ENCODE data around the gene SLC35G1.

SLC35G1 gene

GRCh38 chr10:93940881-93941280 is 47.1 kb downstream of the SLC35G1 start:
- no peak overlapping the region for H3K4ac ChIP-seq (ENCODE audit: low read length)
- no peak overlapping the region for H3K4me2 ChIP-seq (ENCODE audit: insufficient read depth, low read length, poor library complexity, severe bottlenecking)
- no peak overlapping the region for H3K4me3 ChIP-seq (ENCODE audit: low read length in 2 of 2)
- H3K36me3 ChIP-seq (replicated peaks in 1 of 2; ENCODE audit: control insufficient read depth in 2 of 2, insufficient read depth in 2 of 2, low read length in 2 of 2), result no peaks in the 10 kb centered on the region
- no peak overlapping the region for H3K14ac ChIP-seq (ENCODE audit: low read length)
- no peak overlapping the region for H2BK15ac ChIP-seq (ENCODE audit: low read length)
- no peaks in the 10 kb centered on the region for H3K79me1 ChIP-seq (ENCODE audit: low read depth, low read length)
- no peak overlapping the region for H3K27ac ChIP-seq (replicated peaks; ENCODE audit: low read length)
- no peak for DNase-seq (ENCODE audit: low spot score)
- H2BK120ac ChIP-seq (ENCODE audit: low read depth, low read length), result no peak overlapping the region
- H4K8ac ChIP-seq (ENCODE audit: low read depth, low read length), result no peak overlapping the region
- no peaks in the 10 kb centered on the region for H3K27me3 ChIP-seq (ENCODE audit: control insufficient read depth in 3 of 3, insufficient read depth in 3 of 3, low read depth in 1 of 3, low read length in 3 of 3)
- no peak overlapping the region for H2BK12ac ChIP-seq (ENCODE audit: low read length)
- no peak overlapping the region for H2AFZ ChIP-seq (ENCODE audit: low read length)
- no peak overlapping the region for H3K18ac ChIP-seq (ENCODE audit: low read length)
- H3K4me1 ChIP-seq (ENCODE audit: control insufficient read depth in 2 of 2, insufficient read depth in 1 of 2, low read depth in 1 of 2, low read length in 2 of 2), result no peaks in the 10 kb centered on the region
- no peak overlapping the region for H3K9ac ChIP-seq (ENCODE audit: low read depth, low read length, poor library complexity)
- H2AK5ac ChIP-seq (ENCODE audit: low read depth, low read length), result no peak overlapping the region
- no peaks in the 10 kb centered on the region for H3K9me3 ChIP-seq (replicated peaks in 1 of 2; ENCODE audit: control insufficient read depth in 2 of 2, insufficient read depth in 1 of 2, low read depth in 1 of 2, low read length in 2 of 2)
- H3K23ac ChIP-seq (ENCODE audit: low read depth, low read length, poor library complexity), result no peak overlapping the region
- no peak overlapping the region for H2BK5ac ChIP-seq (ENCODE audit: low read length)
- WGBS, 2 donors (ENCODE audit: extremely low coverage in 2 of 2, insufficient read length in 2 of 2, insufficient replicate concordance in 1 of 2), result no CpG with 5 or more reads among the region's 6 CpGs
- no peak overlapping the region for H4K91ac ChIP-seq (ENCODE audit: low read depth, low read length, poor library complexity)

- Histone ChIP-seq H3K4me3 (ENCODE audit: low read length in 2 of 2) (no peak overlapping the region), H4K8ac (ENCODE audit: low read depth, low read length) (no peak overlapping the region), H3K36me3 (replicated peaks in 1 of 2; ENCODE audit: control insufficient read depth in 2 of 2, insufficient read depth in 2 of 2, low read length in 2 of 2) (no peaks in the 10 kb centered on the region), H2BK15ac (ENCODE audit: low read length) (no peak overlapping the region), H2BK12ac (ENCODE audit: low read length) (no peak overlapping the region), H3K14ac (ENCODE audit: low read length) (no peak overlapping the region), H3K23ac (ENCODE audit: low read depth, low read length, poor library complexity) (no peak overlapping the region), H2BK5ac (ENCODE audit: low read length) (no peak overlapping the region), H3K4ac (ENCODE audit: low read length) (no peak overlapping the region), H3K27me3 (ENCODE audit: control insufficient read depth in 3 of 3, insufficient read depth in 3 of 3, low read depth in 1 of 3, low read length in 3 of 3) (no peaks in the 10 kb centered on the region), H3K4me1 (ENCODE audit: control insufficient read depth in 2 of 2, insufficient read depth in 1 of 2, low read depth in 1 of 2, low read length in 2 of 2) (no peaks in the 10 kb centered on the region), H2BK120ac (ENCODE audit: low read depth, low read length) (no peak overlapping the region), H4K91ac (ENCODE audit: low read depth, low read length, poor library complexity) (no peak overlapping the region), H3K27ac (replicated peaks; ENCODE audit: low read length) (no peak overlapping the region), H2AK5ac (ENCODE audit: low read depth, low read length) (no peak overlapping the region), H2AFZ (ENCODE audit: low read length) (no peak overlapping the region), H3K9ac (ENCODE audit: low read depth, low read length, poor library complexity) (no peak overlapping the region), H3K79me1 (ENCODE audit: low read depth, low read length) (no peaks in the 10 kb centered on the region), H3K18ac (ENCODE audit: low read length) (no peak overlapping the region), H3K4me2 (ENCODE audit: insufficient read depth, low read length, poor library complexity, severe bottlenecking) (no peak overlapping the region), H3K9me3 (replicated peaks in 1 of 2; ENCODE audit: control insufficient read depth in 2 of 2, insufficient read depth in 1 of 2, low read depth in 1 of 2, low read length in 2 of 2) (no peaks in the 10 kb centered on the region)
- WGBS, 2 donors (ENCODE audit: extremely low coverage in 2 of 2, insufficient read length in 2 of 2, insufficient replicate concordance in 1 of 2), result no CpG with 5 or more reads among the region's 7 CpGs
- DNase-seq (ENCODE audit: low spot score), result no peak
Measured at GRCh38 chr10:93941606-93942005, 47.8 kb downstream of the SLC35G1 start.

GRCh38 chr10:93945819-93946218 is 52.0 kb downstream of the SLC35G1 start:
- Histone ChIP-seq H2BK5ac (ENCODE audit: low read length) (no peak overlapping the region), H4K8ac (ENCODE audit: low read depth, low read length) (no peak overlapping the region), H2AK5ac (ENCODE audit: low read depth, low read length) (no peak overlapping the region), H3K27ac (replicated peaks; ENCODE audit: low read length) (no peak overlapping the region), H3K4me3 (ENCODE audit: low read length in 2 of 2) (no peak overlapping the region), H4K91ac (ENCODE audit: low read depth, low read length, poor library complexity) (no peak overlapping the region), H3K4me2 (ENCODE audit: insufficient read depth, low read length, poor library complexity, severe bottlenecking) (no peak overlapping the region), H3K79me1 (ENCODE audit: low read depth, low read length) (no peaks in the 10 kb centered on the region), H3K36me3 (replicated peaks in 1 of 2; ENCODE audit: control insufficient read depth in 2 of 2, insufficient read depth in 2 of 2, low read length in 2 of 2) (no peaks in the 10 kb centered on the region), H3K4ac (ENCODE audit: low read length) (no peak overlapping the region), H3K4me1 (ENCODE audit: control insufficient read depth in 2 of 2, insufficient read depth in 1 of 2, low read depth in 1 of 2, low read length in 2 of 2) (peaks cover 0 to 6% of the 10 kb centered on the region in 2 donors), H3K9ac (ENCODE audit: low read depth, low read length, poor library complexity) (no peak overlapping the region), H3K14ac (ENCODE audit: low read length) (no peak overlapping the region), H2AFZ (ENCODE audit: low read length) (no peak overlapping the region), H2BK15ac (ENCODE audit: low read length) (no peak overlapping the region), H3K9me3 (replicated peaks in 1 of 2; ENCODE audit: control insufficient read depth in 2 of 2, insufficient read depth in 1 of 2, low read depth in 1 of 2, low read length in 2 of 2) (no peaks in the 10 kb centered on the region), H2BK120ac (ENCODE audit: low read depth, low read length) (no peak overlapping the region), H3K27me3 (ENCODE audit: control insufficient read depth in 3 of 3, insufficient read depth in 3 of 3, low read depth in 1 of 3, low read length in 3 of 3) (no peaks in the 10 kb centered on the region), H3K23ac (ENCODE audit: low read depth, low read length, poor library complexity) (no peak overlapping the region), H2BK12ac (ENCODE audit: low read length) (no peak overlapping the region), H3K18ac (ENCODE audit: low read length) (no peak overlapping the region)
- WGBS, 2 donors (ENCODE audit: extremely low coverage in 2 of 2, insufficient read length in 2 of 2, insufficient replicate concordance in 1 of 2), result no CpG with 5 or more reads among the region's 4 CpGs
- DNase-seq (ENCODE audit: low spot score), result no peak

- Histone ChIP-seq H2AFZ (ENCODE audit: low read length) (peak overlapping the region; percentile 63), H2BK5ac (ENCODE audit: low read length) (no peak overlapping the region), H4K8ac (ENCODE audit: low read depth, low read length) (no peak overlapping the region), H2AK5ac (ENCODE audit: low read depth, low read length) (no peak overlapping the region), H2BK12ac (ENCODE audit: low read length) (no peak overlapping the region), H3K27me3 (ENCODE audit: control insufficient read depth in 3 of 3, insufficient read depth in 3 of 3, low read depth in 1 of 3, low read length in 3 of 3) (no peaks in the 10 kb centered on the region), H3K14ac (ENCODE audit: low read length) (no peak overlapping the region), H3K36me3 (replicated peaks in 1 of 2; ENCODE audit: control insufficient read depth in 2 of 2, insufficient read depth in 2 of 2, low read length in 2 of 2) (no peaks in the 10 kb centered on the region), H3K4ac (ENCODE audit: low read length) (no peak overlapping the region), H2BK120ac (ENCODE audit: low read depth, low read length) (no peak overlapping the region), H3K9me3 (replicated peaks in 1 of 2; ENCODE audit: control insufficient read depth in 2 of 2, insufficient read depth in 1 of 2, low read depth in 1 of 2, low read length in 2 of 2) (no peaks in the 10 kb centered on the region), H3K4me3 (ENCODE audit: low read length in 2 of 2) (no peak overlapping the region), H3K79me1 (ENCODE audit: low read depth, low read length) (no peaks in the 10 kb centered on the region), H3K9ac (ENCODE audit: low read depth, low read length, poor library complexity) (no peak overlapping the region), H3K27ac (replicated peaks; ENCODE audit: low read length) (no peak overlapping the region), H3K23ac (ENCODE audit: low read depth, low read length, poor library complexity) (no peak overlapping the region), H4K91ac (ENCODE audit: low read depth, low read length, poor library complexity) (no peak overlapping the region), H3K4me2 (ENCODE audit: insufficient read depth, low read length, poor library complexity, severe bottlenecking) (no peak overlapping the region), H2BK15ac (ENCODE audit: low read length) (no peak overlapping the region), H3K18ac (ENCODE audit: low read length) (no peak overlapping the region), H3K4me1 (ENCODE audit: control insufficient read depth in 2 of 2, insufficient read depth in 1 of 2, low read depth in 1 of 2, low read length in 2 of 2) (peaks cover 0 to 6% of the 10 kb centered on the region in 2 donors)
- WGBS, 2 donors (ENCODE audit: extremely low coverage in 2 of 2, insufficient read length in 2 of 2, insufficient replicate concordance in 1 of 2), result no CpG with 5 or more reads among the region's 8 CpGs
- no peak for DNase-seq (ENCODE audit: low spot score)
Measured at GRCh38 chr10:93947055-93947454, 53.3 kb downstream of the SLC35G1 start.
